Glomerular endothelial cell (primary cell): Measurements from ENCODE around the gene SQOR. TPM values are rescaled to one million over a fixed set of nuclear protein-coding genes. Genes with fewer than 3 reads are reported as not detected.

Source experiments
- DNase-seq: peaks from one replicate; pipeline ENCODE4 v3.0.0-alpha.2; 2011; ENCODE audit warnings: low read depth, low spot score; ENCODE audit errors: extremely low read depth
- total RNA-seq: library from RNA; depleted of rRNA; stranded (reverse); fragments of >200 nt; gene quantifications from 2 replicates; pipeline ENCODE4 v1.2.3, GENCODE V29; 2015

The SQOR gene
- total RNA-seq, 1 donor from 2014 or later: 54.4 TPM

GRCh38 chr15:45657764-45658545 is 23.1 kb downstream of the SQOR start:
- no peak for DNase-seq

- no peak for DNase-seq
Measured at GRCh38 chr15:45660231-45660979, 25.6 kb downstream of the SQOR start.

GRCh38 chr15:45662375-45662774 is 27.5 kb downstream of the SQOR start:
- DNase-seq: no peak

- no peak for DNase-seq
Measured at GRCh38 chr15:45664451-45664850, 29.6 kb downstream of the SQOR start.

- DNase-seq: no peak
Measured at GRCh38 chr15:45665261-45665660, 30.4 kb downstream of the SQOR start.

GRCh38 chr15:45666119-45666875 is 31.5 kb downstream of the SQOR start:
- DNase-seq: no peak

- DNase-seq: no peak
Measured at GRCh38 chr15:45667002-45667401, 32.2 kb downstream of the SQOR start.

- no peak for DNase-seq
Measured at GRCh38 chr15:45668386-45668785, 33.6 kb downstream of the SQOR start.

- DNase-seq: no peak
Measured at GRCh38 chr15:45669422-45669821, 34.6 kb downstream of the SQOR start.

GRCh38 chr15:45670091-45670490 is 35.3 kb downstream of the SQOR start:
- no peak for DNase-seq

- DNase-seq: peak; percentile 72
Measured at GRCh38 chr15:45670511-45670910, 35.7 kb downstream of the SQOR start.

GRCh38 chr15:45674677-45675076 is 39.8 kb downstream of the SQOR start:
- DNase-seq: no peak

GRCh38 chr15:45677797-45678196 is 43.0 kb downstream of the SQOR start:
- no peak for DNase-seq

- DNase-seq: no peak
Measured at GRCh38 chr15:45678459-45679178, 43.8 kb downstream of the SQOR start.

GRCh38 chr15:45684533-45684932 is 49.7 kb downstream of the SQOR start:
- no peak for DNase-seq

- DNase-seq: no peak
Measured at GRCh38 chr15:45689616-45690015, 54.8 kb downstream of the SQOR start.

GRCh38 chr15:45690581-45691260 is 55.9 kb downstream of the SQOR start:
- no peak for DNase-seq

- no peak for DNase-seq
Measured at GRCh38 chr15:45701108-45701507, 66.3 kb downstream of the SQOR start.

GRCh38 chr15:45702041-45702440 is 67.2 kb downstream of the SQOR start:
- no peak for DNase-seq

GRCh38 chr15:45703670-45704328 is 69.0 kb downstream of the SQOR start:
- DNase-seq: no peak
